Mesendoderm (in vitro differentiated cells): ENCODE data around the gene THAP6.
"Not testable (repeated sequence)": the region's sequence is repeated elsewhere in the genome, so short reads cannot be mapped to it uniquely, and the experiment has no call there.

Source experiments
- DNase-seq: peaks from one replicate; pipeline ENCODE4 v3.0.0; 2013
- H2AK5ac ChIP-seq: 2 replicates; pipeline ENCODE4 v1.6.1; 2013; ENCODE audit warnings: low read length, inconsistent platforms
- H2BK120ac ChIP-seq: 2 replicates; pipeline ENCODE4 v1.6.1; 2013; ENCODE audit warnings: low read depth, mild to moderate bottlenecking, low read length, moderate library complexity, mixed read lengths
- H2BK15ac ChIP-seq: replicated peaks from 2 replicates; pipeline ENCODE4 v1.6.1; 2013; ENCODE audit warnings: low read depth, mild to moderate bottlenecking, moderate library complexity
- H2BK5ac ChIP-seq: 2 replicates; pipeline ENCODE4 v1.6.1; 2013; ENCODE audit warnings: low read length, inconsistent platforms
- H3K18ac ChIP-seq: 2 replicates; pipeline ENCODE4 v1.6.1; 2013; ENCODE audit warnings: mild to moderate bottlenecking, low read length, mixed read lengths
- H3K23ac ChIP-seq: one replicate; pipeline ENCODE4 v1.6.1; 2013; ENCODE audit warnings: low read length
- H3K27ac ChIP-seq: 2 replicates; pipeline ENCODE4 v1.5.1; 2013; ENCODE audit warnings: low read depth, mild to moderate bottlenecking, inconsistent platforms, low read length, moderate library complexity
- H3K27me3 ChIP-seq: 2 replicates; pipeline ENCODE4 v1.6.1; 2013; ENCODE audit warnings: low read length, control low read depth, mild to moderate bottlenecking, inconsistent platforms; ENCODE audit not compliant: insufficient read depth, poor library complexity
- H3K36me3 ChIP-seq: 2 replicates; pipeline ENCODE4 v1.6.1; 2013; ENCODE audit warnings: low read length, inconsistent platforms; ENCODE audit not compliant: control insufficient read depth, insufficient read depth
- H3K4ac ChIP-seq: one replicate; pipeline ENCODE4 v1.6.1; 2013; ENCODE audit warnings: low read depth, mild to moderate bottlenecking, low read length, moderate library complexity
- H3K4me1 ChIP-seq: 2 replicates; pipeline ENCODE4 v1.6.1; 2013; ENCODE audit warnings: low read depth, low read length, inconsistent platforms; ENCODE audit not compliant: control insufficient read depth
- H3K4me2 ChIP-seq: 2 replicates; pipeline ENCODE4 v1.6.1; 2013; ENCODE audit warnings: low read length
- H3K4me3 ChIP-seq: 2 replicates; pipeline ENCODE4 v1.5.1; 2013; ENCODE audit warnings: mild to moderate bottlenecking, low read length
- H3K56ac ChIP-seq: one replicate; pipeline ENCODE4 v1.6.1; 2013; ENCODE audit warnings: low read length
- H3K79me1 ChIP-seq: 2 replicates; pipeline ENCODE4 v1.6.1; 2013; ENCODE audit warnings: low read length, inconsistent platforms
- H3K79me2 ChIP-seq: 2 replicates; pipeline ENCODE4 v1.6.1; 2013; ENCODE audit warnings: mild to moderate bottlenecking, low read length; ENCODE audit not compliant: control insufficient read depth, insufficient read depth
- H3K9ac ChIP-seq: 2 replicates; pipeline ENCODE4 v1.6.1; 2013; ENCODE audit warnings: low read length, inconsistent platforms
- H4K5ac ChIP-seq: one replicate; pipeline ENCODE4 v1.6.1; 2013; ENCODE audit warnings: low read length
- H4K8ac ChIP-seq: one replicate; pipeline ENCODE4 v1.6.1; 2013; ENCODE audit warnings: low read depth, mild to moderate bottlenecking, control low read depth, low read length, moderate library complexity
- WGBS: extraction: QIAGEN DNeasy Blood & Tissue Kit; methylation state at CpG from one replicate; pipeline ENCODE4 v1.1.7; 2013; ENCODE audit warnings: low lambda C conversion rate, missing lambda C conversion rate; ENCODE audit not compliant: insufficient coverage; ENCODE audit errors: extremely low coverage; 5-methylcytosine and 5-hydroxymethylcytosine counted together

Gene THAP6

GRCh38 chr4:75525086-75525485, 10.8 kb downstream of the THAP6 start:
- WGBS = 100% methylated on average over 1 of the region's 1 CpG
- Histone ChIP-seq H3K27me3 (no peaks in the 10 kb centered on the region), H3K36me3 (no peaks in the 10 kb centered on the region), H3K4me2 (no peak overlapping the region), H4K8ac (no peak overlapping the region), H3K4me1 (no peaks in the 10 kb centered on the region), H2AK5ac (no peak overlapping the region), H3K18ac (no peak overlapping the region), H3K4me3 (no peak overlapping the region), H3K9ac (no peak overlapping the region), H2BK15ac (no peak overlapping the region), H3K56ac (no peak overlapping the region), H2BK120ac (no peak overlapping the region), H4K5ac (no peak overlapping the region), H3K4ac (no peak overlapping the region), H3K79me2 (no peaks in the 10 kb centered on the region), H2BK5ac (no peak overlapping the region), H3K27ac (no peak overlapping the region), H3K23ac (no peak overlapping the region), H3K79me1 (no peaks in the 10 kb centered on the region)
- DNase-seq = no peak

- Histone ChIP-seq H3K4me1 (no peaks in the 10 kb centered on the region), H2BK5ac (no peak overlapping the region), H3K36me3 (no peaks in the 10 kb centered on the region), H3K4me3 (no peak overlapping the region), H2AK5ac (no peak overlapping the region), H3K18ac (no peak overlapping the region), H3K4ac (no peak overlapping the region), H2BK120ac (no peak overlapping the region), H3K79me2 (no peaks in the 10 kb centered on the region), H4K8ac (no peak overlapping the region), H2BK15ac (no peak overlapping the region), H3K27ac (no peak overlapping the region), H3K4me2 (no peak overlapping the region), H3K27me3 (no peaks in the 10 kb centered on the region), H4K5ac (no peak overlapping the region), H3K23ac (no peak overlapping the region), H3K56ac (no peak overlapping the region), H3K9ac (no peak overlapping the region), H3K79me1 (no peaks in the 10 kb centered on the region)
- no CpG with 5 or more reads among the region's 1 CpG for WGBS
- DNase-seq = peak; percentile 25
Measured at GRCh38 chr4:75525910-75526309, 11.6 kb downstream of the THAP6 start.

- Histone ChIP-seq H3K79me1 (no peaks in the 10 kb centered on the region), H2BK15ac (no peak overlapping the region), H3K4ac (no peak overlapping the region), H3K27me3 (no peaks in the 10 kb centered on the region), H3K9ac (no peak overlapping the region), H2AK5ac (no peak overlapping the region), H3K23ac (no peak overlapping the region), H3K4me2 (no peak overlapping the region), H3K4me1 (no peaks in the 10 kb centered on the region), H3K36me3 (no peaks in the 10 kb centered on the region), H2BK120ac (no peak overlapping the region), H3K79me2 (no peaks in the 10 kb centered on the region), H3K4me3 (no peak overlapping the region), H3K56ac (no peak overlapping the region), H4K5ac (no peak overlapping the region), H4K8ac (no peak overlapping the region), H2BK5ac (no peak overlapping the region), H3K27ac (no peak overlapping the region), H3K18ac (no peak overlapping the region)
- no peak for DNase-seq
Measured at GRCh38 chr4:75527482-75527881, 13.2 kb downstream of the THAP6 start.

GRCh38 chr4:75530556-75531322, 16.5 kb downstream of the THAP6 start:
- no peak overlapping the region for H3K27ac ChIP-seq
- no peak overlapping the region for H3K56ac ChIP-seq
- H3K4ac ChIP-seq = no peak overlapping the region
- H3K79me2 ChIP-seq = no peaks in the 10 kb centered on the region
- H3K23ac ChIP-seq = no peak overlapping the region
- H2AK5ac ChIP-seq = no peak overlapping the region
- no peaks in the 10 kb centered on the region for H3K79me1 ChIP-seq
- no peak overlapping the region for H3K4me3 ChIP-seq
- no peaks in the 10 kb centered on the region for H3K27me3 ChIP-seq
- H2BK5ac ChIP-seq = no peak overlapping the region
- no peaks in the 10 kb centered on the region for H3K36me3 ChIP-seq
- H2BK15ac ChIP-seq = no peak overlapping the region
- no CpG with 5 or more reads among the region's 2 CpGs for whole genome bisulfite sequencing
- no peak overlapping the region for H2BK120ac ChIP-seq
- no peak overlapping the region for H4K8ac ChIP-seq
- H3K4me1 ChIP-seq = no peaks in the 10 kb centered on the region
- H3K9ac ChIP-seq = no peak overlapping the region
- H3K4me2 ChIP-seq = no peak overlapping the region
- no peak overlapping the region for H3K18ac ChIP-seq
- H4K5ac ChIP-seq = no peak overlapping the region
- DNase-seq = no peak

GRCh38 chr4:75531536-75532143, 17.4 kb downstream of the THAP6 start:
- H3K27me3 ChIP-seq, H2AK5ac ChIP-seq, H3K18ac ChIP-seq, H3K79me1 ChIP-seq, H4K5ac ChIP-seq, H3K4me2 ChIP-seq, H3K27ac ChIP-seq, H3K79me2 ChIP-seq, H3K4me3 ChIP-seq, H3K4me1 ChIP-seq, H3K36me3 ChIP-seq, DNase-seq, H2BK15ac ChIP-seq, H3K56ac ChIP-seq, H2BK5ac ChIP-seq, H3K4ac ChIP-seq, H3K9ac ChIP-seq, H3K23ac ChIP-seq, H4K8ac ChIP-seq, H2BK120ac ChIP-seq: not testable (repeated sequence)
- no CpG with 5 or more reads among the region's 7 CpGs for WGBS
